Endothelial cell of umbilical vein (primary cell): ENCODE results near the gene KCNJ4.

Experiments used
- EZH2 ChIP-seq: IDR thresholded peaks from 2 replicates; pipeline ENCODE4 v1.6.1; 2012; ENCODE audit warnings: borderline replicate concordance, low read depth, mild to moderate bottlenecking, moderate library complexity, low read length, inconsistent platforms; ENCODE audit not compliant: severe bottlenecking
- FOS ChIP-seq: IDR thresholded peaks from 2 replicates; pipeline ENCODE4 v1.6.1; 2011; ENCODE audit warnings: mild to moderate bottlenecking, low read length, moderate library complexity, borderline replicate concordance; ENCODE audit not compliant: insufficient read depth
- GATA2 ChIP-seq: IDR thresholded peaks from 2 replicates; pipeline ENCODE4 v1.7.0; 2011; ENCODE audit warnings: low read depth, mild to moderate bottlenecking, moderate library complexity, mixed read lengths, low read length; ENCODE audit not compliant: insufficient read length, insufficient read depth
- JUN ChIP-seq: IDR thresholded peaks from 2 replicates; pipeline ENCODE4 v1.6.1; 2011; ENCODE audit warnings: borderline replicate concordance, low read depth; ENCODE audit not compliant: insufficient read length, insufficient read depth
- MYC ChIP-seq: IDR thresholded peaks from one replicate; pipeline ENCODE4 v1.6.1; 2011; ENCODE audit warnings: mild to moderate bottlenecking, low read depth, low read length
- POLR2A ChIP-seq: IDR thresholded peaks from 2 replicates; pipeline ENCODE4 v1.6.1; 2012; ENCODE audit warnings: low read depth, mild to moderate bottlenecking, control low read depth, low read length
- POLR2AphosphoS5 ChIP-seq: IDR thresholded peaks from 2 replicates; pipeline ENCODE4 v1.6.1; 2012; ENCODE audit warnings: low read depth, mild to moderate bottlenecking, control low read depth, low read length, moderate library complexity; ENCODE audit not compliant: insufficient read depth
- TF ChIP-seq, protein P1 (sequence below), 2 donors: IDR thresholded peaks; 1 replicate in 1 of 2; 2 replicates in 1 of 2; pipeline ENCODE4 v1.5.1; 2011; ENCODE audit warnings: low read length in 2 of 2, mild to moderate bottlenecking in 2 of 2, moderate library complexity in 2 of 2, control low read depth in 1 of 2, inconsistent platforms in 1 of 2, low read depth in 1 of 2; ENCODE audit not compliant: insufficient read depth in 1 of 2; ENCODE audit errors: extremely low read depth in 1 of 2
- TF ChIP-seq, protein P2 (sequence below): IDR thresholded peaks from 2 replicates; pipeline ENCODE4 v1.6.1; 2011; ENCODE audit not compliant: insufficient read depth, insufficient read length

DNA sequence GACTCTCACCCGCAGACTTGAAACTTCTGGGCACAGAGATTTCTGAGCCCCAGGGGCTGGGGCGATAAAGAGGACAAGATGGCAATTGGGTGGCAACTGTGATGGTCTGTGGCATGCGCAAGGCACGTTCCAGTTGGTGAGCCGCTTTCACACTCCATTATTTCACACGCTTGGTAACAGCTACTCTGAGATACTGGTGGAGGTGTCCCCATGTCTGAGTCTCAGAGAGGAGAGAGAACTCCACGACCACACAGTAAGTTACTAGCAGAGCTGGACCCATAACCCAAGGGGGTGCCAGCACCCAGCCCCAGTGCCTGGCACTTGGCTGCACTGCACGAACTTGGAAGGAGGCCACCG is 6.0 kb upstream of the KCNJ4 start:
- TF ChIP-seq, protein P1, sequence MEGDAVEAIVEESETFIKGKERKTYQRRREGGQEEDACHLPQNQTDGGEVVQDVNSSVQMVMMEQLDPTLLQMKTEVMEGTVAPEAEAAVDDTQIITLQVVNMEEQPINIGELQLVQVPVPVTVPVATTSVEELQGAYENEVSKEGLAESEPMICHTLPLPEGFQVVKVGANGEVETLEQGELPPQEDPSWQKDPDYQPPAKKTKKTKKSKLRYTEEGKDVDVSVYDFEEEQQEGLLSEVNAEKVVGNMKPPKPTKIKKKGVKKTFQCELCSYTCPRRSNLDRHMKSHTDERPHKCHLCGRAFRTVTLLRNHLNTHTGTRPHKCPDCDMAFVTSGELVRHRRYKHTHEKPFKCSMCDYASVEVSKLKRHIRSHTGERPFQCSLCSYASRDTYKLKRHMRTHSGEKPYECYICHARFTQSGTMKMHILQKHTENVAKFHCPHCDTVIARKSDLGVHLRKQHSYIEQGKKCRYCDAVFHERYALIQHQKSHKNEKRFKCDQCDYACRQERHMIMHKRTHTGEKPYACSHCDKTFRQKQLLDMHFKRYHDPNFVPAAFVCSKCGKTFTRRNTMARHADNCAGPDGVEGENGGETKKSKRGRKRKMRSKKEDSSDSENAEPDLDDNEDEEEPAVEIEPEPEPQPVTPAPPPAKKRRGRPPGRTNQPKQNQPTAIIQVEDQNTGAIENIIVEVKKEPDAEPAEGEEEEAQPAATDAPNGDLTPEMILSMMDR (IDR thresholded peaks at IDR 0.05; ENCODE audit: extremely low read depth in 1 of 2, insufficient read depth in 1 of 2, low read depth in 1 of 2, low read length in 2 of 2) = no peak
- TF ChIP-seq FOS = no peak
- TF ChIP-seq POLR2A = no peak
- peak; percentile 38 for TF ChIP-seq EZH2
- TF ChIP-seq, protein P2, sequence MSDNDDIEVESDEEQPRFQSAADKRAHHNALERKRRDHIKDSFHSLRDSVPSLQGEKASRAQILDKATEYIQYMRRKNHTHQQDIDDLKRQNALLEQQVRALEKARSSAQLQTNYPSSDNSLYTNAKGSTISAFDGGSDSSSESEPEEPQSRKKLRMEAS = no peak
- no peak for TF ChIP-seq JUN
- no peak for TF ChIP-seq MYC
- TF ChIP-seq POLR2AphosphoS5 = no peak
- TF ChIP-seq GATA2 = no peak
